C4-2B (cell line): ENCODE results near the gene CUX1.

ENCODE experiments used
- H3K27ac ChIP-seq: fragments of 450-650 bp; 2 replicates; pipeline ENCODE4 v1.5.1; 2017
- ZFX ChIP-seq: fragments of 450-650 bp; IDR thresholded peaks from 2 replicates; pipeline ENCODE4 v1.6.1; 2017
- TF ChIP-seq, protein P1 (sequence below): fragments of 450-650 bp; conservative IDR thresholded peaks from 2 replicates; pipeline ENCODE4 v1.5.1; 2017; ENCODE audit warnings: mild to moderate bottlenecking

CUX1 gene

DNA sequence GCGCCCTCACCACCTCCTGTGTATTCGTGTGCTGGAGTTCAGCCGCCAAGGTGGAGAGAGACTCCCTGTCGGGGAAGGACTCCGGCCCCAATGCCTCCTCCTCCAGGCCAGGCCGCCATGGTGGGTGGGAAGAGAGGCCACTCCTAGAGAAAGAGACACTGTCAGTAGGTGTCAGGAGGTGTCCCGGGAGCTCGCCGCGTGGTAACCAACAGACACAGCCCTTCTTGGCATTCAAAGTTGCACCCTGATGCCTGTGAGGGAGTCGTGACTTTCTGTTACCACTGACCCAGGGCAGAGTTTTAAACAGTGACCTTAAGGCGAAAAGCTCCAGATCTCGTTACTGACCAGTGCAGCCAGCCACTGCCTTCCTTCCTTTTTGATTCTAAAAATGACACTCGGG is 155.2 kb downstream of the CUX1 start:
- no peak overlapping the region for H3K27ac ChIP-seq
- TF ChIP-seq ZFX: no peak
- TF ChIP-seq, protein P1, sequence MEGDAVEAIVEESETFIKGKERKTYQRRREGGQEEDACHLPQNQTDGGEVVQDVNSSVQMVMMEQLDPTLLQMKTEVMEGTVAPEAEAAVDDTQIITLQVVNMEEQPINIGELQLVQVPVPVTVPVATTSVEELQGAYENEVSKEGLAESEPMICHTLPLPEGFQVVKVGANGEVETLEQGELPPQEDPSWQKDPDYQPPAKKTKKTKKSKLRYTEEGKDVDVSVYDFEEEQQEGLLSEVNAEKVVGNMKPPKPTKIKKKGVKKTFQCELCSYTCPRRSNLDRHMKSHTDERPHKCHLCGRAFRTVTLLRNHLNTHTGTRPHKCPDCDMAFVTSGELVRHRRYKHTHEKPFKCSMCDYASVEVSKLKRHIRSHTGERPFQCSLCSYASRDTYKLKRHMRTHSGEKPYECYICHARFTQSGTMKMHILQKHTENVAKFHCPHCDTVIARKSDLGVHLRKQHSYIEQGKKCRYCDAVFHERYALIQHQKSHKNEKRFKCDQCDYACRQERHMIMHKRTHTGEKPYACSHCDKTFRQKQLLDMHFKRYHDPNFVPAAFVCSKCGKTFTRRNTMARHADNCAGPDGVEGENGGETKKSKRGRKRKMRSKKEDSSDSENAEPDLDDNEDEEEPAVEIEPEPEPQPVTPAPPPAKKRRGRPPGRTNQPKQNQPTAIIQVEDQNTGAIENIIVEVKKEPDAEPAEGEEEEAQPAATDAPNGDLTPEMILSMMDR: no peak

DNA sequence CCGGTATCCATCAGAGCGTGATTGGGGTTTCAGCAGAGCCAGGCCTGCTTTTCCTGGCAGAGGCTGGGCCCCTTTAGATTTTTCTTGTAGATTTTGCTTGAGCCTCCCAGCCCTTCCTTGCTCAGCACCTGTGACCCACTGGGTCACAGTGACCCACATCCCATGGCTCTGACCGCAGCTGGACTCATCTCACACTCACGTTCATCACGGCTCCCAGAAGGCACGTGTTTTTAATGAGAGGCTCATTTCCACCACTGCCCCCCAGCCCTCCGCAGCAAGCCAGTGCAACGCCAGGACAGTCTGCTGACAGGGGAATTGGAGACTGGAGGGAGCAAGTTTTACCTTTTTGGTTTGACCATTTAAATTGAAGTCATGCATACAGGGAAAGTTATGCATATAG is 155.7 kb downstream of the CUX1 start:
- H3K27ac ChIP-seq: no peak overlapping the region
- no peak for TF ChIP-seq ZFX
- TF ChIP-seq, protein P1: no peak

DNA sequence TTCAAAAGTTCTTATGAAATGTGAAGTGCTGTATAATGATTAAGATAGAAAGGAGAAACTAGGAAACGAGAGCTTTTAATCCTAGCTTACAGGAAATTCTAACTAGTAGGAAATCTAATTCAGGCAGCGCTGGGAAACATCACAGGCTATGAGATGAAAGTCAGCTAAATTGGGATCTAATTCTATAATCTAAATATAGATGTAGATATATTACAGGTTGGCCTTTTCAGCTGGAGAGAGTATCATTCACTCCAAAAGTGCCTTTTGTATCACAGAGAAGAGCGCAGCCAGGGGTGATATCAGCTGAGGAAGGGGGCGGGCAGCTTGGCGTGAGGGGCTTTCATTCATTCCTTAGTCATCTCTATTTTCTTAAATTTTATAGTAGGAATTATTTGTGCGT is 157.0 kb downstream of the CUX1 start:
- TF ChIP-seq, protein P1: no peak
- no peak for TF ChIP-seq ZFX
- H3K27ac ChIP-seq: no peak overlapping the region

DNA sequence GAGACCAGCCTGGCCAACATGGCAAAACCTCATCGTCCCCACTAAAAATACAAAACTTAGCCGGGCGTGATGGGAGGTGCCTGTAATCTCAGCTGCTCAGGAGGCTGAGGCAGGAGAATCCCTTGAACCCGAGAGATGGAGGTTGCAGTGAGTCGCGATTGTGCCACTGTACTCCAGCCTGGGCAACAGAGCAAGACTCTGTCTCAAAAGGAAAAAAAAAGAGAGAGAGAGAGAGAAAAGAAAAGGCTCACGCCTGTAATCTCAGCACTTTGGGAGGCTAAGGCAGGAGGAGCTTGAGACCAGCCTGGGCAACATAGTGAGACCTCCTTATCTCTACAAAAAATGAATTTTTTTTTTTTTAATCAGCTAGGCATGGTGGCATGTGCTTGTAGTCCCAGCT is 157.6 kb downstream of the CUX1 start:
- H3K27ac ChIP-seq: 0 out of 2 replicates have a peak overlapping the region, but pooled peaks have one; percentile 1
- TF ChIP-seq, protein P1: no peak
- no peak for TF ChIP-seq ZFX

DNA sequence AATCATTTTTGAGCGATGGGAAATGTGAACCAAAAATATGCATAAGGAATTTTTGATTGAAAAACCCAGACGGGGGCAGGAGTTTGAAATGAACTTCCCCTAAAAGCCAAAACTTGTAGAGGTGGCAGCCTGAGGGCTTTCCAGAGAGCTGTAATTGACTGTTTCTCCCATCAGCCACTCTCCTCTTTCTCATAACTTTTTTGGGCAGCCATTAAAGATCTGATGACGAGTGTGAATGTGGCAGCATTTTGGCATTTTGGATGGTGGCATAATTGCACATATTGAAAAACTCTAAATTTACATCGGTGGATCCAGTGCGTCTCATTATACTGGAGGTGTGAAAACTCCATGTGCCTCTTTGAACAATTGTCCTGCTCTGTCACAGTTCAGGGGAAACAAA is 159.0 kb downstream of the CUX1 start:
- no peak overlapping the region for H3K27ac ChIP-seq
- no peak for TF ChIP-seq ZFX
- TF ChIP-seq, protein P1: no peak

DNA sequence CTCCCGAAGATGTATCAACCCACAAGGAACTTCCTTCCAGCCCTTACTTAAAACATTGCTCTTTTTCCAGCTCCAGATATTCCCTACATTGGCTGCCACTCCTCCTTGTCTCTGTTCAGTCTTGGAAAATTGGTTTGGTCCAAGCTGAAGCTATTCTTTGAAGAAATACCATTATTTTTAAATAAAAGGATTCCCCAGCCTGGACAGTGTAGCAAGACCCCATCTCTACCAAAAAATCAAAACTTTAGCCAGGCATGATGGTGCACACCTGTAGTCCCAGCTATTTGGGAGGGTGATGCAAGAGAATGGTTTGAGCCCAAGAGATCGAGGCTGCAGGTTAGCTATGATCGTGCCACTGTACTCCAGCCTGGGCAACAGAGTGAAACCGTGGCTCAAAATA is 159.8 kb downstream of the CUX1 start:
- no peak for TF ChIP-seq ZFX
- TF ChIP-seq, protein P1: no peak
- no peak overlapping the region for H3K27ac ChIP-seq

DNA sequence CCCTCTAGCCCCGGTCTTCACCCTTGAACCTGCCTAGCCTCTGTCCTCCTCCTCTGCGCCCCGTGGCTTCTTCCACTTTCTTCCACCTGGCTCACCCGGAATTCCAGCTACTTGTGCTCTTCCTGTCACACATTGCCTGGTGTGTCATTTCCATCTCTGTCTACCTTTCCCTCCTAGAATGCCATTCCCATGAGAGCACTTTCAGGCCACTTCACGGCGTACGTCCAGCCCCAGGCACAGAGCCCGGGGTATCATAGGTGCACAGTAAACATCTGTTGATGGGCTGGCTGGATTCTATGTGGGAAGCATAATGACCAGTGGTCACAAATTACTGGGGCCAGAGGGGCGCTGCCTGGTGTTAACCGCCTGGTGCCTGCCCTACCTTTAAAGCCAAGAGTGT is 161.3 kb downstream of the CUX1 start:
- TF ChIP-seq ZFX: no peak
- TF ChIP-seq, protein P1: no peak
- no peak overlapping the region for H3K27ac ChIP-seq
